Endothelial cell (in vitro differentiated cells): ENCODE data around the gene NPHS1. TPM values are rescaled to one million over a fixed set of nuclear protein-coding genes. Genes with fewer than 3 reads are reported as not detected.

Experiments
- DNase-seq: peaks from one replicate; pipeline ENCODE4 v3.0.0; 2021; ENCODE audit warnings: low spot score
- H3K27ac Mint-ChIP-seq: one replicate; pipeline ENCODE4 v1.8.0; 2021; ENCODE audit warnings: mixed read lengths, inconsistent platforms; ENCODE audit not compliant: unreplicated experiment
- H3K27me3 Mint-ChIP-seq: one replicate; pipeline ENCODE4 v1.8.0; 2021; ENCODE audit warnings: mild to moderate bottlenecking, moderate library complexity, mixed read lengths, inconsistent platforms; ENCODE audit not compliant: unreplicated experiment
- H3K36me3 Mint-ChIP-seq: one replicate; pipeline ENCODE4 v1.8.0; 2021; ENCODE audit warnings: mild to moderate bottlenecking, low read depth, mixed read lengths, inconsistent platforms; ENCODE audit not compliant: unreplicated experiment
- H3K4me1 Mint-ChIP-seq: one replicate; pipeline ENCODE4 v1.8.0; 2021; ENCODE audit warnings: mild to moderate bottlenecking, mixed read lengths, inconsistent platforms; ENCODE audit not compliant: unreplicated experiment
- H3K4me3 Mint-ChIP-seq: one replicate; pipeline ENCODE4 v1.8.0; 2021; ENCODE audit warnings: mild to moderate bottlenecking, mixed read lengths, inconsistent platforms; ENCODE audit not compliant: unreplicated experiment
- H3K9me3 Mint-ChIP-seq: one replicate; pipeline ENCODE4 v1.8.0; 2021; ENCODE audit warnings: mixed read lengths, inconsistent platforms; ENCODE audit not compliant: unreplicated experiment
- total RNA-seq: library from RNA; stranded (reverse); fragmentation: NEBNext Ultra II Directional; extraction: Animal tissue kit (Norgen Biotek cat#: 25700); gene quantifications from one replicate; pipeline ENCODE4 v1.2.1, GENCODE V29; 2021; ENCODE audit not compliant: unreplicated experiment
- TF ChIP-seq, protein P1 (sequence below): fragments of 200-600 bp; sonication (generic); IDR thresholded peaks from one replicate; pipeline ENCODE4 v1.5.0; 2021; ENCODE audit warnings: antibody characterized with exemption; ENCODE audit not compliant: unreplicated experiment

Gene NPHS1
- total RNA-seq, 1 donor from 2014 or later: not detected

DNA sequence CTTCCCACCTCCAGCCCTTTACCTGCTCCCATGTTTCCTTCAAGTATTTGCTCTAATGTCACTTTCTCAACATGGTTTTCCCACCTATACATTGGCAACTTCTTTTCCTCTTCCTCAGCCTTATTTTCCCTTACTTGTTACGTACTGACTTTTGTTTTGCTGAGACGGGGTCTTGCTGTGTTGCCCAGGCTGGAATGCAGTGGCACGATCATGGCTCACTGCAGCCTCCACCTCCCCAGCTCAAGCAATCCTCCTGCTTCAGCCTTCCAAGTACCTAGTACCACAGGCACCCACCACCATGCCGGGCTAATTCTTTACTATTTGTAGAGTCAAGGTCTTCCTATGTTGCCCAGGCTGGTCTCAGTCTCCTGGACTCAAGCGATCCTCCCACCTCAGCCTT, 44.7 kb downstream of the NPHS1 start:
- TF ChIP-seq, protein P1, sequence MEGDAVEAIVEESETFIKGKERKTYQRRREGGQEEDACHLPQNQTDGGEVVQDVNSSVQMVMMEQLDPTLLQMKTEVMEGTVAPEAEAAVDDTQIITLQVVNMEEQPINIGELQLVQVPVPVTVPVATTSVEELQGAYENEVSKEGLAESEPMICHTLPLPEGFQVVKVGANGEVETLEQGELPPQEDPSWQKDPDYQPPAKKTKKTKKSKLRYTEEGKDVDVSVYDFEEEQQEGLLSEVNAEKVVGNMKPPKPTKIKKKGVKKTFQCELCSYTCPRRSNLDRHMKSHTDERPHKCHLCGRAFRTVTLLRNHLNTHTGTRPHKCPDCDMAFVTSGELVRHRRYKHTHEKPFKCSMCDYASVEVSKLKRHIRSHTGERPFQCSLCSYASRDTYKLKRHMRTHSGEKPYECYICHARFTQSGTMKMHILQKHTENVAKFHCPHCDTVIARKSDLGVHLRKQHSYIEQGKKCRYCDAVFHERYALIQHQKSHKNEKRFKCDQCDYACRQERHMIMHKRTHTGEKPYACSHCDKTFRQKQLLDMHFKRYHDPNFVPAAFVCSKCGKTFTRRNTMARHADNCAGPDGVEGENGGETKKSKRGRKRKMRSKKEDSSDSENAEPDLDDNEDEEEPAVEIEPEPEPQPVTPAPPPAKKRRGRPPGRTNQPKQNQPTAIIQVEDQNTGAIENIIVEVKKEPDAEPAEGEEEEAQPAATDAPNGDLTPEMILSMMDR: no peak
- Mint-ChIP-seq H3K4me1 (peaks cover 9% of the 10 kb centered on the region), H3K9me3 (no peaks in the 10 kb centered on the region), H3K4me3 (no peak overlapping the region), H3K27ac (no peak overlapping the region), H3K36me3 (no peaks in the 10 kb centered on the region), H3K27me3 (peaks cover 17% of the 10 kb centered on the region)
- DNase-seq: no peak

DNA sequence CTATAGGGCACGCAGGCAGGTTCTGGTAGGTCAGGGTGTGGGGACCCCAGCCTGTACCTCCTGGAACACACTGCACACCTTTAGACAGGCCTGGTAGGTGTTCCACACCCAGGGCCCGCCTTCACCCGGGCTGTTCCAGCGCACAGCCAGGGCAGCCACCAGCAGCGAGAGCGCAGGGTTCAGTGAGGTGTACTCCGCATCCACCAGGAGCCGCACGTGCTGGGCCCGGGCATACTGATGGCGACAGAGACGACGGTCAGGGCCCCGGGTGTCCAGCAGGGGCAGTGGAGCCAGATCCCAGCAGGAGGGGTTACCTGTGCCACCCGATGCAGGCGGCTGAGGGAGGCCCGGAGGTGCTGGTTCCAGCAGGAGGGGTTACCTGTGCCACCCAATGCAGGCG, 45.7 kb downstream of the NPHS1 start:
- DNase-seq: no peak
- TF ChIP-seq, protein P1: no peak
- Mint-ChIP-seq H3K36me3 (peaks cover 3% of the 10 kb centered on the region), H3K4me3 (no peak overlapping the region), H3K27ac (no peak overlapping the region), H3K27me3 (peaks cover 17% of the 10 kb centered on the region), H3K4me1 (peaks cover 9% of the 10 kb centered on the region), H3K9me3 (no peaks in the 10 kb centered on the region)

GRCh38 chr19:35805526-35806102, 46.7 kb downstream of the NPHS1 start:
- no peak for DNase-seq
- H3K36me3 Mint-ChIP-seq: peaks cover 4% of the 10 kb centered on the region
- peaks cover 9% of the 10 kb centered on the region for H3K4me1 Mint-ChIP-seq
- TF ChIP-seq, protein P1: no peak
- no peaks in the 10 kb centered on the region for H3K9me3 Mint-ChIP-seq
- peaks cover 15% of the 10 kb centered on the region for H3K27me3 Mint-ChIP-seq
- no peak overlapping the region for H3K4me3 Mint-ChIP-seq
- no peak overlapping the region for H3K27ac Mint-ChIP-seq

- TF ChIP-seq, protein P1: no peak
- Mint-ChIP-seq H3K9me3 (no peaks in the 10 kb centered on the region), H3K27ac (no peak overlapping the region), H3K4me3 (no peak overlapping the region), H3K36me3 (peaks cover 4% of the 10 kb centered on the region), H3K4me1 (peaks cover 9% of the 10 kb centered on the region), H3K27me3 (peaks cover 16% of the 10 kb centered on the region)
- no peak for DNase-seq
Observed at GRCh38 chr19:35801828-35802227, 50.5 kb downstream of the NPHS1 start.

GRCh38 chr19:35797663-35798062, 54.6 kb downstream of the NPHS1 start:
- no peaks in the 10 kb centered on the region for H3K9me3 Mint-ChIP-seq
- TF ChIP-seq, protein P1: no peak
- H3K27ac Mint-ChIP-seq: no peak overlapping the region
- peaks cover 4% of the 10 kb centered on the region for H3K36me3 Mint-ChIP-seq
- H3K4me3 Mint-ChIP-seq: no peak overlapping the region
- peaks cover 14% of the 10 kb centered on the region for H3K27me3 Mint-ChIP-seq
- no peak for DNase-seq
- H3K4me1 Mint-ChIP-seq: no peaks in the 10 kb centered on the region
